Peyer's patch (tissue), 4 donors: ENCODE data around the gene CREBBP. TPM values are rescaled to one million over a fixed set of nuclear protein-coding genes. Genes with fewer than 3 reads are reported as not detected.

Experiments used
- DNase-seq, 3 donors: peaks; one replicate each; pipeline ENCODE4 v3.0.0-alpha.2; 2017 to 2019
- H3K27ac ChIP-seq, 4 donors: fragments of 200-600 bp; sonication (generic); one replicate each; pipeline ENCODE4 v1.5.1; 2016 to 2019
- H3K27me3 ChIP-seq, 2 donors: fragments of 200-600 bp; sonication (generic); one replicate each; pipeline ENCODE4 v1.5.1; 2019
- H3K36me3 ChIP-seq, 3 donors: fragments of 200-600 bp; sonication (generic); one replicate each; pipeline ENCODE4 v1.5.1; 2016 to 2019
- H3K4me1 ChIP-seq, 4 donors: fragments of 200-600 bp; sonication (generic); one replicate each; pipeline ENCODE4 v1.5.1; 2016 to 2019
- H3K4me3 ChIP-seq, 4 donors: fragments of 200-600 bp; sonication (generic); 1 replicate in 3 of 4; 2 replicates in 1 of 4; pipeline ENCODE4 v1.5.1; 2016 to 2019; ENCODE audit warnings: mild to moderate bottlenecking in 1 of 4
- H3K9me3 ChIP-seq, 4 donors: fragments of 200-600 bp; sonication (generic); one replicate each; pipeline ENCODE4 v1.5.1; 2016 to 2019; ENCODE audit warnings: mild to moderate bottlenecking in 1 of 4
- POLR2A ChIP-seq, 2 donors: fragments of 450-650 bp; IDR thresholded peaks; one replicate each; pipeline ENCODE4 v1.5.1; 2017; ENCODE audit warnings: antibody characterized with exemption in 2 of 2, mild to moderate bottlenecking in 2 of 2, moderate library complexity in 2 of 2
- total RNA-seq, 4 donors: library from RNA; depleted of rRNA; stranded (reverse); fragments of >200 nt; gene quantifications; one replicate each; pipeline ENCODE4 v1.1.0, GENCODE V29; 2016
- TF ChIP-seq, protein P1 (sequence below), 6 experiments: fragments of 450-650 bp in 4 of 6; fragments of 200-600 bp in 2 of 6; sonication (generic) in 1 of 6; IDR thresholded peaks; one replicate each; pipeline ENCODE4 v1.5.1; 2017 to 2019; ENCODE audit warnings: antibody characterized with exemption in 6 of 6, mild to moderate bottlenecking in 3 of 6, moderate library complexity in 1 of 6

Gene CREBBP
- total RNA-seq, 4 donors from 2014 or later, result 84.2 to 238 (median 140) TPM

DNA sequence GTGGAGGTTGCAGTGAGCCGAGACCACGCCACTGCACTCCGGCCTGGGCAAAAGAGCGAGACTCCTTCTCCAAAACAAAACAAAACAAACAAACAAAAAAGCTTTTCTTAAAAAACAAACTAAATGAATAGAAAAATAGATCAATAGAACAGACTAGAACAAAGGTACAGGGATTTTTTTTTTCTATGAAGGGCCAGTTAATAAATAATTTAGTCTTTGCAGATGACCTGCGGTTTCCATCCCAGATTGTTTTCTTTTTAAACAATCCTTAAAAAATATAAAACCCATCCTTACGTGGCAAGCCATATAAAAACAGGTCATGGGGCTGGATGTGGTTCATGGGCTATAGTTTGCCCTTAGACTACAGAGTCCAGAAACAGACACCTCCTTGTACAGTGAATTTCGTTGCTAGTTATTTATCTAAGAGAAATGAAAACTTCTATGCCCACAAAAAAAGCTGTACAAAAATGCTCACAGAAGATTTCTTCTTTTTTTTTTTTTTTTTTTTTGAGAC is 45.4 kb downstream of the CREBBP start:
- H3K4me1 ChIP-seq, result no peaks in the 10 kb centered on the region

DNA sequence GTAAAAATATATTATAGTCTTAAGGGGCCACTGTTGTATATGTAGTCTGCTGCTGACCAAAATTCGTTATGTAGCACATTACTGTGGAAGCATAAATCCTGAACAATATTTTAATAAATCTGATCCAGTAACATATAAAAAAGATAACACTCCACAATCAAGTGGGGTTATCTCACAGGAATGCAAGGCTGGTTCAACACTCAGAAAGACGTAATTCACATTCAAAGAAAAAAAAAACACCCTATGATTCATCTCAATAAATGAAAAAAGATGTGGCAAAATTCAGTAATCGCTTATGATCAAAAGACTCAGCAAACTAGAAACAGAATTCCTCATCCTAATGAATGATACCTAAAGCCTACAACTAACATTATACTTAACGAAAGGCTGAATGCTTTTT is 47.8 kb downstream of the CREBBP start:
- DNase-seq, result no peak
- no peaks in the 10 kb centered on the region for H3K9me3 ChIP-seq
- no peak for TF ChIP-seq POLR2A (IDR thresholded peaks at IDR 0.05)
- TF ChIP-seq, protein P1, sequence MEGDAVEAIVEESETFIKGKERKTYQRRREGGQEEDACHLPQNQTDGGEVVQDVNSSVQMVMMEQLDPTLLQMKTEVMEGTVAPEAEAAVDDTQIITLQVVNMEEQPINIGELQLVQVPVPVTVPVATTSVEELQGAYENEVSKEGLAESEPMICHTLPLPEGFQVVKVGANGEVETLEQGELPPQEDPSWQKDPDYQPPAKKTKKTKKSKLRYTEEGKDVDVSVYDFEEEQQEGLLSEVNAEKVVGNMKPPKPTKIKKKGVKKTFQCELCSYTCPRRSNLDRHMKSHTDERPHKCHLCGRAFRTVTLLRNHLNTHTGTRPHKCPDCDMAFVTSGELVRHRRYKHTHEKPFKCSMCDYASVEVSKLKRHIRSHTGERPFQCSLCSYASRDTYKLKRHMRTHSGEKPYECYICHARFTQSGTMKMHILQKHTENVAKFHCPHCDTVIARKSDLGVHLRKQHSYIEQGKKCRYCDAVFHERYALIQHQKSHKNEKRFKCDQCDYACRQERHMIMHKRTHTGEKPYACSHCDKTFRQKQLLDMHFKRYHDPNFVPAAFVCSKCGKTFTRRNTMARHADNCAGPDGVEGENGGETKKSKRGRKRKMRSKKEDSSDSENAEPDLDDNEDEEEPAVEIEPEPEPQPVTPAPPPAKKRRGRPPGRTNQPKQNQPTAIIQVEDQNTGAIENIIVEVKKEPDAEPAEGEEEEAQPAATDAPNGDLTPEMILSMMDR (IDR thresholded peaks at IDR 0.05), result no peak
- H3K27me3 ChIP-seq, result no peaks in the 10 kb centered on the region
- no peak overlapping the region for H3K4me3 ChIP-seq
- no peaks in the 10 kb centered on the region for H3K4me1 ChIP-seq
- H3K27ac ChIP-seq, result no peak overlapping the region
- peaks cover 0 to 17% (median 0%) of the 10 kb centered on the region in 3 donors for H3K36me3 ChIP-seq

More for the DNA sequence above, 45.4 kb downstream of the CREBBP start:
- Histone ChIP-seq H3K4me3 (no peak overlapping the region), H3K36me3 (peaks cover 0 to 21% (median 0%) of the 10 kb centered on the region in 3 donors), H3K27ac (no peak overlapping the region), H3K9me3 (no peaks in the 10 kb centered on the region), H3K27me3 (no peaks in the 10 kb centered on the region)
- TF ChIP-seq POLR2A (IDR thresholded peaks at IDR 0.05), result no peak
- TF ChIP-seq, protein P1 (IDR thresholded peaks at IDR 0.05), result no peak
- DNase-seq, result no peak

DNA sequence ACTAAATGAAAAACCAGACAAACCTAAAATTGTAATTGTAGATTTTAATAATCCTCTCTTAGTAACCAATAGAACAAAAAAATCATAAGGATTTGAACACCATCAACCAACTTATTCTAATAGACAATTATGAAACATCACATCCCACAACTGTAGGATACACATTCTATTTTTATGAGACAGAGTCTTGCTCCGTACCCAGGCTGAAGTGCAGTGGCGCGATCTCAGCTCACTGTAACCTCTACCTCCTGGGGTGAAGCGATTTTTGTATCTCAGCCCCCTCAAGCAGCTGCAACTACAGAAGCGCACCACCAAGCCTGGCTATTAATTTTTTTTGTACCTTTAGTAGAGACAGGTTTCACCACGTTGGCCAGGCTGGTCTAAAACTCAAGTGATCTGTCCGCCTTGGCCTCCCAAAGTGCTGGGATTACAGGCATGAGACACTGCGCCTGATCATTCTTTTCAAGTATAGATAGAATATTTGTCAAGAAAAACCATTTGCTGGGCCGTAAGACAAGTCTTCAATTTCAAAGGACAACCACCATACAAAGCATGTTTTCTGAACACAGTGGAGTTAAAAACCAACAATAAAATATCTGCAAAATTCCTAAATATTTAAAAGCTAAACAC is 49.8 kb downstream of the CREBBP start:
- Histone ChIP-seq H3K4me1 (no peaks in the 10 kb centered on the region), H3K27ac (no peak overlapping the region), H3K9me3 (no peaks in the 10 kb centered on the region), H3K4me3 (no peak overlapping the region), H3K36me3 (peaks cover 0 to 6% (median 0%) of the 10 kb centered on the region in 3 donors), H3K27me3 (no peaks in the 10 kb centered on the region)
- DNase-seq, result no peak
- TF ChIP-seq, protein P1 (IDR thresholded peaks at IDR 0.05), result no peak
- no peak for TF ChIP-seq POLR2A (IDR thresholded peaks at IDR 0.05)

DNA sequence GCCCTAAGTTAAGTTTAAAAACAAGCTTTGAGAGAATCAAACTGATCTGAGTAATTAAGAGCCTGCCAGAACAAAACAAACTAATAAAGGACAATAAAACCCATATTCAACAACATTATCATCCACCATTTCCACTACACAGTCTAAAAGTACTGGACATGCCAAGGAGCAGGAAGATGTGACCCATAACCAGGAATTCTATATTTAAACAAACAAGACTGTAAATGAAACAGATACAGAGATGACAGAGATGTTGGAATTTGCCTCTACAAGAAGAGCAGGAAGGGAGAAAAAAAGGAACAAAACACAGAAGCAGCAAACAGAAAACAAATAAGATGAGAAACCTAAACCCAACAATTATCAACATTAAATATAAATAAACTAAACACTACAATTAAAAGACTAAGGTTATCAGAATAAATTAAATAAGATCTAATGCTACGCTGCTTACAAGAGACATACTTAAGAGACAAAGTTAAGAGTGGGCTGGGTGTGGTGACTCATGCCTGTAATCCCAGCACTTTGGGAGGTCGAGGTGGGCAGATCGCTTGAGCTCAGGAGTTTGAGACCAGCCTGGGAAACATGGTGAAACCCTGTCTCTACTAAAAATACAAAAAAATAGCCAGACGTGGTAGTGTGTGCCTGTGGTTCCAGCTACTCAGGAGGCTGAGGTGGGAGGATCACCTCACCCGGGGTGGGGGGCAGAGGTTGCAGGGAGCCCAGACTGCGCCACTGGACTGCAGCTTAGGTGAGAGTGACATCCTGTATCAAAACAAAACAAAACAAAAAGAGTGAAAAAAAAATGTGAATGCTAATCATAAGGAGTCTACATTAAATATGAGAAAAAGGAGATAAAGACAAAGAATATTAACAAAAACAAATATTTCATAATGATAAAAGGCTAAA is 50.6 kb downstream of the CREBBP start:
- Histone ChIP-seq H3K27ac (no peak overlapping the region), H3K4me3 (no peak overlapping the region), H3K36me3 (peaks cover 0 to 5% (median 0%) of the 10 kb centered on the region in 3 donors), H3K27me3 (no peaks in the 10 kb centered on the region), H3K4me1 (peaks cover 0 to under 1% (median 0%) of the 10 kb centered on the region in 4 donors), H3K9me3 (no peaks in the 10 kb centered on the region)
- DNase-seq, result no peak
- TF ChIP-seq, protein P1 (IDR thresholded peaks at IDR 0.05), result no peak
- no peak for TF ChIP-seq POLR2A (IDR thresholded peaks at IDR 0.05)

DNA sequence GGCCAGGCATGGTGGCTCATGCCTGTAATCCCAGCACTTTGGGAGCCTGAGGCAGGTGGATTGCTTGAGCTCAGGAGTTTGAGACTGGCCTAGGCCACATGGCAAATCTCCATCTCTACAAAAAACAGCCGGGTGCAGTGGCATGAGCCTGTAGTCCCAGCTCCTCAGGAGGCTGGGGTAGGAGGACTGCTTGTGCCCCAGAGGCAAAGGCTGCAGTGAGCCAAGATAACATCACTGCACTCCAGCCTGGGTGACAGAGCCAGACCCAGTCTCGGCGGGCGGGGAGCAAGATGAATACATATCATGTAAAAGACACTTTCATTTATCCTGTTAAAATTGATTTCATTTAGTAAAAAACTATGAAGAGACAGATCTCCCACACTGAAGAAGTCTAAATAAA is 54.6 kb downstream of the CREBBP start:
- no peak for DNase-seq
- Histone ChIP-seq H3K36me3 (no peaks in the 10 kb centered on the region), H3K27ac (no peak overlapping the region), H3K4me1 (peaks cover 0 to 37% (median 12%) of the 10 kb centered on the region in 4 donors), H3K27me3 (no peaks in the 10 kb centered on the region), H3K9me3 (no peaks in the 10 kb centered on the region), H3K4me3 (no peak overlapping the region)
- TF ChIP-seq POLR2A (IDR thresholded peaks at IDR 0.05), result no peak
- TF ChIP-seq, protein P1 (IDR thresholded peaks at IDR 0.05), result no peak
